GM19193 (cell line): Measurements from ENCODE around the gene DNAJC5.

Experiments
- POLR2A ChIP-seq: IDR thresholded peaks from 4 replicates; pipeline ENCODE4 v1.6.1; 2011; ENCODE audit not compliant: insufficient read depth, insufficient read length; ENCODE audit errors: extremely low read depth

The DNAJC5 gene

GRCh38 chr20:63877755-63878470, 17.0 kb upstream of the DNAJC5 start:
- no peak for TF ChIP-seq POLR2A

GRCh38 chr20:63878899-63879663, 15.8 kb upstream of the DNAJC5 start:
- TF ChIP-seq POLR2A: no peak

DNA sequence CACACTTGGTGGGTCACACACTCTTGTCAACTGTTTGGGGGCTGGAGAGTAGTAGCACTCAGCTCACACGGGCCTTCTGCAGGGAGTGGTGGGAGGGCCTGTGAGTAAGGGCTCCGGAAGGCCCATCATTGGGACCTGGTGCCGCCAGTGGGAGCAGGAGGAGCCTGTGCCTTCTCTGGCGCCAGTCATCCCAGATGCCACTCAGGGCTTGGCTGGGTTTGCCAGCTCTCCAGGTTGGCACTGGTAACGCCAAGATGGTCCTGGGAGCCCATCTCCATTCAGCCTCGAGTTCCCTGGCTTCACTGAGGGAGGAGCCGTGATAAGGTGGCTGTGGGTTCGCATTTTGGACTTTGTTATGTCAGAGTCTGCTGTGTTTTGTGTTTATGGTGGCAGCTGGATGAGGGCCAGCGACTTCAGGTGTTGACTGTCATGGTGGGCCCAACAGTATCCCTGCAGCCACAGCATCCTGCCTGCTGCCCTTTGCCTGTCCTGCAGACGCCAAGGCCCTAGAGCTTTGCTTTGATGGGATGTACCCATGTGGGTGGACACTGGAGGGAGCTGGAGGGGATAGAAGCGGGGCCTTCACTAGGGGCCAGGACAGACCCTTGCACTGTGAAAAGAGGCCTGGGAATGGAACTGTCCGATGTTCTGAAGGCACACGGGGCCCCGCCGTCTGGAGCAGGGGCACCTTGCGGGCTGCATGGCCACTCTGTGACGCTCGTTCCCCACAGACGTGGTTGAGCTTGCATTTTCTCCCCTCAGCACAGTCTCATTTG, 13.3 kb upstream of the DNAJC5 start:
- no peak for TF ChIP-seq POLR2A

DNA sequence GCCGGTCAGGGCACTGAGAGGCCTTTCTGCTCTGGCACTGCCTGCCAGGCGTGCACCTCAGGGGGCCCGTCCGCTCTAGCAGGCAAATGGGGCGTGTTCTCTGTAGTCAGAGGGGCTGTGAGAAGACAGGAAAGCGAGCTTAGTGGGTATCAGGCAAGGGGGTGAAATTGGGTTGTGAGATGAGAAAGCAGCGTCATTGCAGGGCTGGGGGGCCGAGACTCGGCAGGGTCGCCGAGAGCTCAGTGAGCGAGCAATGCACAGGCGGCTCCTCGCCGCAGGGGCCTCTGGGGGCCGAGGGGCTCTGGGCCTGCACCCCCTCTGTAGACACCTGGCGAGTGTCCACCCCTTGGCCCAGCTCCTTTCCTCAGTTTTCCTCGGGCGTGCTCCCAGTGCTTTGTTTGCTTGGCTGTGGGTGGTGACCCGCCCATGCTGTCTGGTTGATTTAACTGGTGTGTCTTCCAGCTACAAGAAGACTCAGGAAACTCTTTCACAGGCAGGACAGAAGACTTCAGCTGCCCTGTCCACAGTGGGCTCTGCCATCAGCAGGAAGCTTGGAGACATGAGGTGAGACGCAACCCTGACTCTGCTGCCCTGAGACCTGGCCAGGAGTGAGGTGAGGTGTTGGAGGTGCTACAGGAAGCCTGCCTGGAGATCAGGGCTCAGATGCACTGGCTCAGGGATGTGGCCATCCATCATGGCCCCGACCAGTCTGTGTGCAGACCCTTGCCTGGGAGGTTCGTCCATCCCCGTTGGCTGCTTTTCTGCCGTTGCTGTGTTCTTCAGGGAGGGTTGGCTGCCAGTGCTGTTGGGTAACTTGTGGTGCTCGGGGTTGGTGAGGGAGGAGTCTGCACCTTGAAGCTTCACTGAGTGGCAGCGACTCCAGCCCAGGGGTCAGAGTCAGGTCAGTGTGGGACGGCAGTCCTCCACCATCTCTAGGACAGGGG, 12.4 kb upstream of the DNAJC5 start:
- TF ChIP-seq POLR2A: no peak

- TF ChIP-seq POLR2A: no peak
Measured at GRCh38 chr20:63883201-63883593, 11.7 kb upstream of the DNAJC5 start.

DNA sequence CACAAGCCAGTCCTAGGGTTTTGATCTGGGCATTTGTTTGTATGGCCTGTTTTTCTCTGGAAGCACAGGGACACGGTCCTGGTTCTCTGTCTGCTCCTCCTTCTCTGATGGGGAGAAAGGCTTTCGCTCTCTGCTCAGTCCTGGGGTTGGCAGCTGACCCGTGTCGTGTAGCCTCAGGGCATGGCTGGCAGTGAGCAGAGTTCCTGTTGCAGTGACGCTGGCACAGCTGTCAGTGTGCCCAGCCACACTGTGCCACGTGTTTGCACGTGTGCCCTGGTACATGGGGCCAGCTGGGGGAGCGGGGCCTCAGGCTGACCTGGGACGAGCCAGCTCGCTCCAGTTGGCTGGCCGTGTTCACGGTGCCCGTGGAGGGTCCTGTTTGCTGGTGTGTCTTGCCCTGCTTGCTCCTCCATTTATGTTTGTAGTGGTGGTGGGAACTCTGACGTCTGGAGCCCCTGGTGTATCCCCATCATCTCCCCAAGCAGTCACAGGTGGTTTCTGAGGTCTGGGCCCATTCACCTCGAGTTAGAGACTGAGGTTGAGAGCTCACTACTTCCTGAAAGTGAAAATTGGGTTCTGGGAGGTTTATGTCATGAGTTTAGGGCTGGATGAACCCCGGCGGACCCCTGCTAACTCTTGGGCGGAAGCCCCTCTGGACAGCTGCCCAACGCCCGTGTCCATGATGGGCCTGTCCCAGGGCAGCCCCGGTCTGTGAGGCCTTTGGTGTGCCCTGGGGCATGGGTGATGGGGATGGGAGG, 10.2 kb upstream of the DNAJC5 start:
- TF ChIP-seq POLR2A: no peak

GRCh38 chr20:63885264-63886053, 9.5 kb upstream of the DNAJC5 start:
- TF ChIP-seq POLR2A: no peak

- no peak for TF ChIP-seq POLR2A
Measured at GRCh38 chr20:63886054-63886419, 8.9 kb upstream of the DNAJC5 start.

DNA sequence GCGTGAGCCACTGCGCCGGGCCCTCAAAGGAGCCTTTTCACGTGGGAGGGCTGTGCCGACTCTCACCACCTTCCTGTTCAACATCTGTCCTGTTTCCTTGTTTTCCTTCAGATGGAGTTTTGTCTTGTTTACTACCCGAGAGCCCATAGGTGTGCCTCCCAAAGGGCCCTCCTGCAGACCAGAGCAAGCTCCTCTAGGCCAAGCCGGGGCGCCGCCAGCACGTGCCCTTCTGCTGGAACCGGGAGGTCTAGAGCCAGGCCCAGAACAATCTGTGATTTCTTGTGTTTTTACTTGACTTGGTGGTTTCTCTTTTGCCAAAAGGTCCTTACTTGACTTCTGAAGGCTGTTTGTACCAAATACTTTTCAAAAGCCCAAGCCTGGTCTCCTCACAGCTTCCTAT, 8.0 kb upstream of the DNAJC5 start:
- TF ChIP-seq POLR2A: no peak

DNA sequence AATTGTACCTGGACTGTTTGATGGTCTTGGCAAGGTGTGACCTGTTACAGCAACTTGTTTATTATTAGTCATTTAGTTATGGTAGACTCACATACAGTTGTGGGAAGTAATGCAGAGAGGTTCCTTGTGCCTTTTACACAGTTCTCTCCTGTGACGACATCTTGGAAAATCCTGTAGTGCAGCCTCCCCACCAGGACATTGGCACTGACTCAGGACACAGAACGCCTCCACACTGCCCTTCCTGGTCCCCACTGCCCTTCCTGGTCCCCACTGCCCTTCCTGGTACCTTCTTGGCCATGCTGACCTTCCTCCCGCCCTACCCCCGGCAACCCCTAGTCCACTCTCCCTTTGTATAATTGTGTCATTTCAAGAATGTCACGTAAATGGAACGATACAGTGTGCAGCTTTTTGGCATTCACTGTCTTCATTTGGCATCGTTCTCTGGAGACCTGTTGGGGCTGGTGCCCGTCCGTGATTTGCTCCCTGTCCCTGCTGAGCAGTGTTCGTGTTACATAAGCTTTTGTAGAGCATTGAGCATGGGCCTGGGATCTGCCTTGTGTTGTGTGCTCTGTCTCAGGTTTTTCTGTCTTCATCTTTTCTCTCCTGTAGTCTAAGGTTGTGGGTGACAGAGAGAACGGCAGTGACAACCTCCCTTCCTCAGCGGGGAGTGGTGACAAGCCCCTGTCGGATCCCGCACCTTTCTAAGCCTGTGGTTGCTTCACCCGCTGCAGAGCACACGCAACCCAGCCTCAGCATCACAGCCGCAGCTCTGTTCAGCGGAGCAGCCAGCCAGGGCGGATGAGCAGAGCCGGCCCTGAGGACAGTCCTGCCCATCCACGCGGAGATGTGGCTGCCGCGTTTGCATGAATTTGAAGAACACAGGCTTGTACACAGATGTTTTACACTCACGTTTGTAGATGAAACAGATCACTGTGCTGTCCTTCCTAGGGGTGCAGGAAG, 5.4 kb upstream of the DNAJC5 start:
- TF ChIP-seq POLR2A: no peak

- no peak for TF ChIP-seq POLR2A
Measured at GRCh38 chr20:63890201-63890576, 4.7 kb upstream of the DNAJC5 start.

GRCh38 chr20:63890616-63891015, 4.3 kb upstream of the DNAJC5 start:
- TF ChIP-seq POLR2A: no peak
